K562 (cell line): ENCODE data around the gene PHC3. TPM values are rescaled to one million over a fixed set of nuclear protein-coding genes. Genes with fewer than 3 reads are reported as not detected.
A peak's percentile ranks its signal among the peaks of the same experiment; 100 is the strongest.

Experiments used
- ATF3 ChIP-seq, 2 experiments: fragments of 450-650 bp in 1 of 2; sonication (generic) in 1 of 2; formaldehyde crosslinking in 1 of 2; IDR thresholded peaks in 1 of 2; conservative IDR thresholded peaks in 1 of 2; 2 replicates each; pipeline versions ENCODE4 v1.6.1 to v1.8.1; 2016 to 2023; ENCODE audit warnings: mild to moderate bottlenecking in 2 of 2, moderate library complexity in 2 of 2, inconsistent platforms in 1 of 2, missing genetic modification reagents in 1 of 2
- CREB3L1 ChIP-seq: fragments of 450-650 bp; IDR thresholded peaks from 2 replicates; pipeline ENCODE4 v1.6.1; 2014; ENCODE audit warnings: low read depth, mild to moderate bottlenecking, moderate library complexity, borderline replicate concordance
- DDX20 ChIP-seq: fragments of 450-650 bp; IDR thresholded peaks from 2 replicates; pipeline ENCODE4 v1.6.1; 2016; ENCODE audit warnings: missing genetic modification characterization, low read depth, mild to moderate bottlenecking, missing compliant biosample characterization, moderate library complexity
- EZH2 ChIP-seq: IDR thresholded peaks from 2 replicates; pipeline ENCODE4 v1.6.1; 2012; ENCODE audit warnings: low read depth, mild to moderate bottlenecking, inconsistent platforms, low read length, borderline replicate concordance
- GTF3C2 ChIP-seq: IDR thresholded peaks from 3 replicates; pipeline ENCODE4 v1.6.1; 2011; ENCODE audit warnings: borderline replicate concordance, mild to moderate bottlenecking, moderate library complexity; ENCODE audit not compliant: insufficient read length; ENCODE audit errors: extremely low read depth
- HDAC1 ChIP-seq, 2 experiments: fragments of 450-650 bp; IDR thresholded peaks; 2 replicates each; pipeline ENCODE4 v1.6.1; 2016 to 2017; ENCODE audit warnings: inconsistent platforms in 1 of 2, mild to moderate bottlenecking in 1 of 2, moderate library complexity in 1 of 2
- HDGF ChIP-seq: fragments of 450-650 bp; IDR thresholded peaks from 2 replicates; pipeline ENCODE4 v1.6.1; 2016
- HSF4 ChIP-seq: fragments of 250-450 bp; sonication (Bioruptor Pico); IDR thresholded peaks from 2 replicates; pipeline ENCODE4 v2.1.2; 2022; ENCODE audit warnings: mild to moderate bottlenecking, moderate library complexity, borderline replicate concordance
- JUND ChIP-seq, 2 experiments: IDR thresholded peaks; 2 replicates in 1 of 2; 3 replicates in 1 of 2; pipeline ENCODE4 v1.6.1; 2011; ENCODE audit warnings: borderline replicate concordance in 2 of 2, low read depth in 2 of 2, low read length in 2 of 2, improper control_type of control experiment in 1 of 2, missing biosample characterization in 1 of 2, missing genetic modification characterization in 1 of 2, missing genetic modification reagents in 1 of 2
- KDM5B ChIP-seq: fragments of 200-600 bp; sonication (generic); IDR thresholded peaks from 2 replicates; pipeline ENCODE4 v1.6.1; 2012; ENCODE audit warnings: low read depth, mild to moderate bottlenecking, moderate library complexity, low read length, control low read depth, inconsistent platforms; ENCODE audit not compliant: insufficient replicate concordance
- MAFF ChIP-seq: IDR thresholded peaks from 2 replicates; pipeline ENCODE4 v1.6.1; 2012; ENCODE audit warnings: low read length, improper control_type of control experiment
- MED1 ChIP-seq: sonication (generic); formaldehyde crosslinking; IDR thresholded peaks from 2 replicates; pipeline ENCODE4 v1.8.1; 2023; ENCODE audit warnings: missing genetic modification reagents, borderline replicate concordance
- MEIS2 ChIP-seq: fragments of 450-650 bp; IDR thresholded peaks from 2 replicates; pipeline ENCODE4 v1.6.1; 2014; ENCODE audit warnings: mild to moderate bottlenecking; ENCODE audit not compliant: partially characterized antibody
- MTA3 ChIP-seq: fragments of 450-650 bp; formaldehyde crosslinking; IDR thresholded peaks from 2 replicates; pipeline ENCODE4 v1.6.1; 2017; ENCODE audit warnings: mild to moderate bottlenecking, borderline replicate concordance
- PHB ChIP-seq: fragments of 250-450 bp; sonication (Bioruptor Pico); IDR thresholded peaks from 2 replicates; pipeline ENCODE4 v1.5.0; 2021
- SRSF7 ChIP-seq: fragments of 200-400 bp; formaldehyde crosslinking; optimal IDR thresholded peaks from 2 replicates; pipeline ENCODE3; 2017; ENCODE audit warnings: mild to moderate bottlenecking, low read depth, low read length
- ZBTB7A ChIP-seq: IDR thresholded peaks from 2 replicates; pipeline ENCODE4 v1.6.1; 2011; ENCODE audit warnings: low read depth, mild to moderate bottlenecking, low read length, moderate library complexity, borderline replicate concordance; ENCODE audit not compliant: control insufficient read depth
- ZEB2 ChIP-seq: fragments of 450-650 bp; IDR thresholded peaks from 2 replicates; pipeline ENCODE4 v1.6.1; 2016
- ZNF263 ChIP-seq: sonication (generic); formaldehyde crosslinking; IDR thresholded peaks from 2 replicates; pipeline ENCODE4 v1.8.0; 2022; ENCODE audit warnings: mild to moderate bottlenecking, missing genetic modification reagents, borderline replicate concordance
- ZNF584 ChIP-seq: fragments of 200-800 bp; sonication (Bioruptor generic); IDR thresholded peaks from 2 replicates; pipeline ENCODE4 v1.6.1; 2016; ENCODE audit warnings: low read depth, mild to moderate bottlenecking, missing genetic modification characterization, missing compliant biosample characterization
- ZNF668 ChIP-seq: fragments of 250-450 bp; sonication (Bioruptor Pico); IDR thresholded peaks from 2 replicates; pipeline ENCODE4 v1.8.0; 2022; ENCODE audit warnings: mild to moderate bottlenecking, inconsistent platforms
- polyA plus RNA-seq, 8 experiments: library from polyadenylated mRNA; depleted of rRNA in 4 of 8; stranded (reverse) in 5 of 8; unstranded in 3 of 8; fragments of >200 nt; fragmentation: Nextera tagmentation in 2 of 8; fragmentation: Illumina TruSeq in 1 of 8; extraction: Ambion mirVana in 2 of 8; extraction: Trizol in 1 of 8; gene quantifications; 2 replicates each; pipeline versions ENCODE4 v1.2.1 to v1.2.3, GENCODE V29; 2011 to 2014; ENCODE audit warnings: inconsistent platforms in 1 of 8, missing spikeins in 1 of 8
- total RNA-seq, 7 experiments: library from RNA; depleted of rRNA in 6 of 7; stranded (reverse); fragments of >200 nt in 6 of 7; fragmentation: Illumina TruSeq in 2 of 7; extraction: Trizol in 2 of 7; gene quantifications; 2 replicates each; pipeline versions ENCODE4 v1.2.1 to v1.2.3, GENCODE V29; 2011 to 2021; ENCODE audit warnings: low replicate concordance in 1 of 7

The PHC3 gene
- total and polyA plus RNA-seq, 9 of the 15 experiments (the other 6 are each of a cell fraction or from before 2014, with no cell fraction given), result 3.1 to 21.6 (median 10.5) TPM

GRCh38 chr3:170222647-170223541 is 41.4 kb upstream of the PHC3 start (continued):
- TF ChIP-seq DDX20 (tag) (no peak), GTF3C2 (no peak), HDGF (no peak), SRSF7 (no peak), PHB (CRISPR knock-in tag) (no peak), HSF4 (no peak), ZNF263 (CRISPR knock-in tag) (0 out of 2 replicates have a peak, but pooled peaks have one; percentile 20), ZNF668 (CRISPR knock-in tag) (no peak), EZH2 (no peak), CREB3L1 (no peak), KDM5B (peak; percentile 23), MEIS2 (peak; percentile 31), MTA3 (no peak), ZNF584 (CRISPR knock-in tag) (no peak), HDAC1 (IDR thresholded peaks at IDR 0.05) (0 out of 4 replicates have a peak, but pooled peaks of 1 of the 2 experiments have one; percentile 20), MAFF (no peak), JUND (IDR thresholded peaks at IDR 0.05; ENCODE audit: borderline replicate concordance, low read depth, low read length) (no peak; the same call in 1 of the 2 replicates), JUND (tag; IDR thresholded peaks at IDR 0.05; ENCODE audit: borderline replicate concordance, low read depth, low read length) (no peak; the same call in 2 of the 3 replicates), ATF3 (IDR thresholded peaks at IDR 0.05) (peak; percentile 31; the same call in 1 of the 2 replicates), ATF3 (CRISPR knock-in tag; conservative IDR thresholded peaks at IDR 0.05) (no peak), ZBTB7A (peak; percentile 17; the same call in 1 of the 2 replicates), MED1 (no peak), ZEB2 (no peak)
